Tibial nerve (tissue), 4 donors: ENCODE measurements around the gene BTG1. TPM values are rescaled to one million over a fixed set of nuclear protein-coding genes. Genes with fewer than 3 reads are reported as not detected.

Source experiments
- DNase-seq, 2 donors: peaks; one replicate each; pipeline ENCODE4 v3.0.0-alpha.2; 2019; ENCODE audit warnings: low spot score in 2 of 2
- H3K27ac ChIP-seq, 4 donors: fragments of 200-600 bp; sonication (generic) in 3 of 4; one replicate each; pipeline ENCODE4 v1.5.1; 2017 to 2019; ENCODE audit warnings: mild to moderate bottlenecking in 1 of 4
- H3K27me3 ChIP-seq, 2 donors: fragments of 200-600 bp; sonication (generic) in 1 of 2; one replicate each; pipeline versions ENCODE4 v1.5.1 to v1.6.0; 2017 to 2019
- H3K36me3 ChIP-seq, 3 donors: fragments of 200-600 bp; sonication (generic); one replicate each; pipeline ENCODE4 v1.5.1; 2018 to 2019
- H3K4me1 ChIP-seq, 4 donors: fragments of 200-600 bp; sonication (generic) in 3 of 4; one replicate each; pipeline ENCODE4 v1.5.1; 2017 to 2019
- H3K4me3 ChIP-seq, 4 donors: fragments of 200-600 bp; sonication (generic) in 3 of 4; one replicate each; pipeline ENCODE4 v1.5.1; 2017 to 2019; ENCODE audit warnings: mild to moderate bottlenecking in 1 of 4, moderate library complexity in 1 of 4
- H3K9me3 ChIP-seq, 4 donors: fragments of 200-600 bp; sonication (generic) in 3 of 4; one replicate each; pipeline ENCODE4 v1.5.1; 2017 to 2019
- CTCF ChIP-seq, 5 experiments: fragments of 200-600 bp in 3 of 5; fragments of 450-650 bp in 2 of 5; sonication (generic) in 3 of 5; IDR thresholded peaks; one replicate each; pipeline ENCODE4 v1.5.1; 2016 to 2019; ENCODE audit warnings: antibody characterized with exemption in 5 of 5, mild to moderate bottlenecking in 3 of 5, moderate library complexity in 2 of 5
- EP300 ChIP-seq, 2 donors: sonication (generic); formaldehyde crosslinking; IDR thresholded peaks; one replicate each; pipeline ENCODE4 v1.6.1; 2017; ENCODE audit warnings: antibody characterized with exemption in 2 of 2, mild to moderate bottlenecking in 1 of 2
- POLR2A ChIP-seq, 2 donors: fragments of 450-650 bp; IDR thresholded peaks; one replicate each; pipeline ENCODE4 v1.6.1; 2017; ENCODE audit warnings: antibody characterized with exemption in 2 of 2, mild to moderate bottlenecking in 2 of 2, moderate library complexity in 2 of 2
- WGBS, 2 donors: methylation state at CpG; one replicate each; pipeline ENCODE4 v1.1.5; 2018; 5-methylcytosine and 5-hydroxymethylcytosine counted together
- total RNA-seq, 4 donors: library from RNA; depleted of rRNA; stranded (reverse); fragments of >200 nt; gene quantifications; one replicate each; pipeline ENCODE4 v1.1.0, GENCODE V29; 2016

BTG1 gene
- total RNA-seq, 4 donors from 2014 or later = 40.0 to 54.0 (median 47.8) TPM

GRCh38 chr12:92128612-92129011 lies 17.0 kb downstream of the BTG1 start:
- Histone ChIP-seq H3K4me3 (no peak overlapping the region), H3K4me1 (peaks cover 0 to 35% (median 17%) of the 10 kb centered on the region in 4 donors), H3K27ac (no peak overlapping the region), H3K9me3 (no peaks in the 10 kb centered on the region), H3K27me3 (no peaks in the 10 kb centered on the region), H3K36me3 (peaks cover 0 to 11% (median 0%) of the 10 kb centered on the region in 3 donors)
- 91% methylated on average over 1 of the region's 1 CpG for WGBS, 2 donors
- DNase-seq = no peak
- TF ChIP-seq EP300 (IDR thresholded peaks at IDR 0.05) = no peak
- TF ChIP-seq POLR2A (IDR thresholded peaks at IDR 0.05) = no peak
- no peak for TF ChIP-seq CTCF (IDR thresholded peaks at IDR 0.05)

- 72 to 81% methylated on average over 6 of the region's 6 CpGs for WGBS, 2 donors
- peak overlapping the region in 1 of 4 donors; percentile 9 for H3K27ac ChIP-seq
- no peak overlapping the region for H3K4me3 ChIP-seq
- peaks cover 0 to 17% (median 0%) of the 10 kb centered on the region in 3 donors for H3K36me3 ChIP-seq
- TF ChIP-seq POLR2A (IDR thresholded peaks at IDR 0.05) = no peak
- no peaks in the 10 kb centered on the region for H3K27me3 ChIP-seq
- no peak for DNase-seq
- no peaks in the 10 kb centered on the region for H3K4me1 ChIP-seq
- H3K9me3 ChIP-seq = peaks cover 0 to 37% (median 4%) of the 10 kb centered on the region in 4 donors
These were observed 21.0 kb downstream of the BTG1 start for GRCh38 chr12:92124689-92125029.

GRCh38 chr12:92123780-92124688 lies 21.6 kb downstream of the BTG1 start:
- TF ChIP-seq CTCF (IDR thresholded peaks at IDR 0.05) = no peak
- peak; percentile 13 to 73 for TF ChIP-seq EP300 (IDR thresholded peaks at IDR 0.05)
- TF ChIP-seq POLR2A (IDR thresholded peaks at IDR 0.05) = no peak

GRCh38 chr12:92122941-92123779 lies 22.5 kb downstream of the BTG1 start:
- TF ChIP-seq CTCF (IDR thresholded peaks at IDR 0.05) (no peak), POLR2A (IDR thresholded peaks at IDR 0.05) (no peak), EP300 (IDR thresholded peaks at IDR 0.05) (no peak)
- Histone ChIP-seq H3K36me3 (peaks cover 0 to 20% (median 0%) of the 10 kb centered on the region in 3 donors), H3K4me1 (no peaks in the 10 kb centered on the region), H3K4me3 (no peak overlapping the region), H3K27me3 (no peaks in the 10 kb centered on the region), H3K9me3 (peaks cover 0 to 47% (median 4%) of the 10 kb centered on the region in 4 donors), H3K27ac (no peak overlapping the region)
- DNase-seq = no peak
- WGBS, 2 donors = 90 to 94% methylated on average over 4 of the region's 4 CpGs

More at GRCh38 chr12:92123780-92124688, 21.6 kb downstream of the BTG1 start:
- 75 to 91% methylated on average over 2 of the region's 2 CpGs for WGBS, 2 donors
- Histone ChIP-seq H3K36me3 (peaks cover 0 to 19% (median 0%) of the 10 kb centered on the region in 3 donors), H3K4me1 (no peaks in the 10 kb centered on the region), H3K4me3 (no peak overlapping the region), H3K9me3 (peaks cover 0 to 43% (median 4%) of the 10 kb centered on the region in 4 donors), H3K27me3 (no peaks in the 10 kb centered on the region), H3K27ac (peak overlapping the region in 1 of 4 donors; percentile 9)
- DNase-seq = no peak

GRCh38 chr12:92121826-92122225 lies 23.8 kb downstream of the BTG1 start:
- DNase-seq = no peak
- peaks cover 0 to 47% (median 4%) of the 10 kb centered on the region in 4 donors for H3K9me3 ChIP-seq
- no peak overlapping the region for H3K27ac ChIP-seq
- no peaks in the 10 kb centered on the region for H3K4me1 ChIP-seq
- no peaks in the 10 kb centered on the region for H3K27me3 ChIP-seq
- H3K36me3 ChIP-seq = peaks cover 0 to 17% (median 0%) of the 10 kb centered on the region in 3 donors
- H3K4me3 ChIP-seq = no peak overlapping the region
- TF ChIP-seq EP300 (IDR thresholded peaks at IDR 0.05) = no peak
- no peak for TF ChIP-seq POLR2A (IDR thresholded peaks at IDR 0.05)
- no peak for TF ChIP-seq CTCF (IDR thresholded peaks at IDR 0.05)
